Measurements from ENCODE around the gene NPFF. TPM values are rescaled to one million over a fixed set of nuclear protein-coding genes. Genes with fewer than 3 reads are reported as not detected.

Gene NPFF
- total and polyA plus RNA-seq, 10 of the 15 experiments (the other 5 are each of a cell fraction or from before 2014, with no cell fraction given): 0.21 to 0.69 (median 0.23) TPM; not detected in 7

DNA sequence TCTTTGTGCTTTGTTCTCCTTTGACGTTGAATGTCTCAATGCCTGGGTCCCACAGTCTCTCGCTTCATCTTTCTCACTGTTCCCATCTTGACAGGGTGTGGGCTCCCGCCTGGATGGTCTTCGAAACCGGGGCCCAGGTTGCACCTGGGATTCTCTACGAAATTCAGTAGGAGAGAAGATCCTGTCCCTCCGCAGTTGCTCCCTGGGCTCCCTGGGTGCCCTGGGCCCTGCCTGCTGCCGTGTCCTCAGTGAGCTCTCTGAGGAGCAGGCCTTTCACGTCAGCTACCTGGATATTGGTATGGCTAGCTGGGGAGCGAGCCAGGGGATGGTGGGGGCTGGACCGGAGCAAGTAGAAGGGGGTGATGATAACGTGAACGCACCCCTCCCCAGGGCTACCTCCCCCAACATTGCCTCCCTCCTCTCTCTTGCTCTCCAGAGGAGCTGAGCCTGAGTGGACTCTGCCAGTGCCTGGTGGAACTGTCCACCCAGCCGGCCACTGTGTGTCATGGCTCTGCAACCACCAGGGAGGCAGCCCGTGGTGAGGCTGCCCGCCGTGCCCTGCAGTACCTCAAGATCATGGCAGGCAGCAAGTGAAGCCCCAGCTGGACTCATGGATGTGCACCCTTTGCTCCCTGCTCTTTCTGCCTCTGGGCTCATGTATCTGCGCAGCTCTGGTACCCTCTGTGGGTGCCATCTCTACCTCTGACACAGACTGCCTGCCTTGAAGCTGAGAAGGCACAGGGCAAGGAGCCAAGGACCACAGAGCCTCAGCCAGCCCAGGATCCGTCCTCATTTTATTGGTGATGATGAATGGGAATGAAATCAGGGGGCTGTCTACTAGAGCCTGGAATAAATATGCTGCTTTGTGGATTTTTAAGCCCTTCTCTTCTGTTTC lies 1.5 kb downstream of the NPFF start:
- no peak for DNase-seq (ENCODE audit: low read depth, low spot score)
- ChIA-PET CTCF (interaction anchor here (1.1 to 2.5 kb wide), 2 partner anchors 12 to 153 kb away, joined by 3 to 10 read pairs; no protein-coding TSS in a partner anchor), SMC1A (ENCODE audit: uncharacterized antibody, unreplicated experiment) (interaction anchor here (1.4 to 4.9 kb wide), 2 partner anchors 29 to 153 kb away, joined by 3 to 32 read pairs; no protein-coding TSS in a partner anchor), POLR2A (no interaction called here), RAD21 (ENCODE audit: unreplicated experiment) (interaction anchor here (1.1 kb wide), 1 partner anchor 124 kb away, joined by 3 read pairs; no protein-coding TSS in a partner anchor)
- intact Hi-C loops (cut with micrococcal nuclease; ENCODE audit: unreplicated experiment): loop anchor here (5.0 kb wide), 1 partner anchor 294 kb away; no protein-coding TSS in a partner anchor
- Histone ChIP-seq H3K4me2 (ENCODE audit: control insufficient read depth, insufficient read depth) (no peak overlapping the region), H3K27me3 (replicated peaks in 1 of 2; ENCODE audit: control insufficient read depth in 2 of 2, insufficient read depth in 2 of 2, low read length in 1 of 2) (no peaks in the 10 kb centered on the region), H2AFZ (ENCODE audit: control insufficient read depth, low read depth, low read length) (no peak overlapping the region), H3K9me3 (replicated peaks; ENCODE audit: control insufficient read depth, insufficient read depth, low read length) (no peaks in the 10 kb centered on the region), H3K36me3 (ENCODE audit: control insufficient read depth in 2 of 2, insufficient read depth in 2 of 2, low read length in 1 of 2) (peaks cover 9 to 12% of the 10 kb centered on the region in 2 experiments; a peak in 2 of 4 replicates), H4K20me1 (ENCODE audit: control insufficient read depth, insufficient read depth) (no peaks in the 10 kb centered on the region), H3K4me3 (no peak overlapping the region), H3K27ac (ENCODE audit: control insufficient read depth, insufficient read depth) (no peak overlapping the region), H3K4me1 (ENCODE audit: control insufficient read depth, insufficient read depth, low read length) (peaks cover 10% of the 10 kb centered on the region), H3K9ac (ENCODE audit: control insufficient read depth, insufficient read depth, low read length) (no peak overlapping the region), H3K79me2 (ENCODE audit: control insufficient read depth, insufficient read depth, low read length) (peaks cover 8% of the 10 kb centered on the region)
- ATAC-seq: no peak
- in situ Hi-C loops (cut with MboI): no loop called here
- no peak for FAIRE-seq
- BruUV-seq (replicated peaks): no TSS peak
- WGBS (ENCODE audit: insufficient coverage, insufficient replicate concordance, low lambda C conversion rate, missing lambda C conversion rate): 84% methylated on average over 19 of the region's 19 CpGs
- no peak for TF ChIP-seq BCL11A (IDR thresholded peaks at IDR 0.05; ENCODE audit: low read depth, low read length)
- TF ChIP-seq GABPA (IDR thresholded peaks at IDR 0.05; ENCODE audit: low read depth): no peak
- no peak for TF ChIP-seq HCFC1 (IDR thresholded peaks at IDR 0.05; ENCODE audit: low read length)
- TF ChIP-seq ESRRA (IDR thresholded peaks at IDR 0.05; ENCODE audit: low read length): no peak

DNA sequence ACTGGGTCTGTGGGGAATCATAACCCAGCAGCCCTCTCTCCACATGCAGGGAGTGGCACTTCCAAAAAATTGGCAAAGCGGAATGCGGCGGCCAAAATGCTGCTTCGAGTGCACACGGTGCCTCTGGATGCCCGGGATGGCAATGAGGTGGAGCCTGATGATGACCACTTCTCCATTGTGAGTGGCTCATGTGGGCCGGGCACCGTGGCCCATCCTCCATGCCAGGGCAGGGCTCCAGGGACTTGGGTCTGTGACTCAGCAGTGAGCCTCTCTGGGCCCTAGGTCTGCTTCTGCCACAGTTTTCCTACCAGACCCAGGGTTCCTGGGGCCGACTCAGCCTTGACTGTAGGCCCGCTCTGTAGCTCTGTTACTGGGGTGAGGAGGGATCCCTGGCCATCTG lies 2.2 kb downstream of the NPFF start:
- DNase-seq (ENCODE audit: low read depth, low spot score) (no peak), FAIRE-seq (no peak), ATAC-seq (no peak)
- H3K9ac ChIP-seq (ENCODE audit: control insufficient read depth, insufficient read depth, low read length): no peak overlapping the region
- ChIA-PET CTCF (interaction anchor here (1.1 to 2.5 kb wide), 2 partner anchors 12 to 153 kb away, joined by 3 to 10 read pairs; no protein-coding TSS in a partner anchor), RAD21 (ENCODE audit: unreplicated experiment) (interaction anchor here (1.1 kb wide), 1 partner anchor 124 kb away, joined by 3 read pairs; no protein-coding TSS in a partner anchor), SMC1A (ENCODE audit: uncharacterized antibody, unreplicated experiment) (no interaction called here), POLR2A (no interaction called here)
- in situ Hi-C loops (cut with MboI): no loop called here
- H3K36me3 ChIP-seq (ENCODE audit: control insufficient read depth in 2 of 2, insufficient read depth in 2 of 2, low read length in 1 of 2): peaks cover 9 to 12% of the 10 kb centered on the region in 2 experiments; a peak in 2 of 4 replicates
- peaks cover 10% of the 10 kb centered on the region for H3K4me1 ChIP-seq (ENCODE audit: control insufficient read depth, insufficient read depth, low read length)
- H2AFZ ChIP-seq (ENCODE audit: control insufficient read depth, low read depth, low read length): no peak overlapping the region
- WGBS (ENCODE audit: insufficient coverage, insufficient replicate concordance, low lambda C conversion rate, missing lambda C conversion rate): 83% methylated on average over 10 of the region's 10 CpGs
- H3K9me3 ChIP-seq (replicated peaks; ENCODE audit: control insufficient read depth, insufficient read depth, low read length): no peaks in the 10 kb centered on the region
- H3K79me2 ChIP-seq (ENCODE audit: control insufficient read depth, insufficient read depth, low read length): peaks cover 8% of the 10 kb centered on the region
- BruUV-seq (replicated peaks): no TSS peak
- no peak overlapping the region for H3K4me2 ChIP-seq (ENCODE audit: control insufficient read depth, insufficient read depth)
- no peak overlapping the region for H3K4me3 ChIP-seq
- H3K27ac ChIP-seq (ENCODE audit: control insufficient read depth, insufficient read depth): no peak overlapping the region
- intact Hi-C loops (cut with micrococcal nuclease; ENCODE audit: unreplicated experiment): loop anchor here (5.0 kb wide), 1 partner anchor 293 kb away; no protein-coding TSS in a partner anchor
- H4K20me1 ChIP-seq (ENCODE audit: control insufficient read depth, insufficient read depth): no peaks in the 10 kb centered on the region
- no peaks in the 10 kb centered on the region for H3K27me3 ChIP-seq (replicated peaks in 1 of 2; ENCODE audit: control insufficient read depth in 2 of 2, insufficient read depth in 2 of 2, low read length in 1 of 2)
- TF ChIP-seq ZZZ3 (IDR thresholded peaks at IDR 0.05; ENCODE audit: control insufficient read depth, insufficient read length, low read depth): no peak
- TF ChIP-seq, protein P1, sequence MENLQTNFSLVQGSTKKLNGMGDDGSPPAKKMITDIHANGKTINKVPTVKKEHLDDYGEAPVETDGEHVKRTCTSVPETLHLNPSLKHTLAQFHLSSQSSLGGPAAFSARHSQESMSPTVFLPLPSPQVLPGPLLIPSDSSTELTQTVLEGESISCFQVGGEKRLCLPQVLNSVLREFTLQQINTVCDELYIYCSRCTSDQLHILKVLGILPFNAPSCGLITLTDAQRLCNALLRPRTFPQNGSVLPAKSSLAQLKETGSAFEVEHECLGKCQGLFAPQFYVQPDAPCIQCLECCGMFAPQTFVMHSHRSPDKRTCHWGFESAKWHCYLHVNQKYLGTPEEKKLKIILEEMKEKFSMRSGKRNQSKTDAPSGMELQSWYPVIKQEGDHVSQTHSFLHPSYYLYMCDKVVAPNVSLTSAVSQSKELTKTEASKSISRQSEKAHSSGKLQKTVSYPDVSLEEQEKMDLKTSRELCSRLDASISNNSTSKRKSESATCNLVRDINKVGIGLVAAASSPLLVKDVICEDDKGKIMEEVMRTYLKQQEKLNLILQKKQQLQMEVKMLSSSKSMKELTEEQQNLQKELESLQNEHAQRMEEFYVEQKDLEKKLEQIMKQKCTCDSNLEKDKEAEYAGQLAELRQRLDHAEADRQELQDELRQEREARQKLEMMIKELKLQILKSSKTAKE (IDR thresholded peaks at IDR 0.05; ENCODE audit: low read depth, poor library complexity, severe bottlenecking): no peak
- TF ChIP-seq, protein P2, sequence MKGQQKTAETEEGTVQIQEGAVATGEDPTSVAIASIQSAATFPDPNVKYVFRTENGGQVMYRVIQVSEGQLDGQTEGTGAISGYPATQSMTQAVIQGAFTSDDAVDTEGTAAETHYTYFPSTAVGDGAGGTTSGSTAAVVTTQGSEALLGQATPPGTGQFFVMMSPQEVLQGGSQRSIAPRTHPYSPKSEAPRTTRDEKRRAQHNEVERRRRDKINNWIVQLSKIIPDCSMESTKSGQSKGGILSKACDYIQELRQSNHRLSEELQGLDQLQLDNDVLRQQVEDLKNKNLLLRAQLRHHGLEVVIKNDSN (IDR thresholded peaks at IDR 0.05; ENCODE audit: borderline replicate concordance, extremely low read length, insufficient read depth, low read depth, low read length): no peak
- TF ChIP-seq IKZF1 (conservative IDR thresholded peaks at IDR 0.05): no peak
- TF ChIP-seq, protein P3, sequence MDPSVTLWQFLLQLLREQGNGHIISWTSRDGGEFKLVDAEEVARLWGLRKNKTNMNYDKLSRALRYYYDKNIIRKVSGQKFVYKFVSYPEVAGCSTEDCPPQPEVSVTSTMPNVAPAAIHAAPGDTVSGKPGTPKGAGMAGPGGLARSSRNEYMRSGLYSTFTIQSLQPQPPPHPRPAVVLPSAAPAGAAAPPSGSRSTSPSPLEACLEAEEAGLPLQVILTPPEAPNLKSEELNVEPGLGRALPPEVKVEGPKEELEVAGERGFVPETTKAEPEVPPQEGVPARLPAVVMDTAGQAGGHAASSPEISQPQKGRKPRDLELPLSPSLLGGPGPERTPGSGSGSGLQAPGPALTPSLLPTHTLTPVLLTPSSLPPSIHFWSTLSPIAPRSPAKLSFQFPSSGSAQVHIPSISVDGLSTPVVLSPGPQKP (IDR thresholded peaks at IDR 0.05; ENCODE audit: low read depth, low read length): no peak

Data from GM12878 (cell line).